Stimulated activated CD4-positive, alpha-beta T cell treated with anti-CD3 and anti-CD28 coated beads, TNF-alpha, amount 100 ng/mL, for 4 hours (primary cell): ENCODE results near the gene MRPL9.

Source experiments
- DNase-seq, 3 experiments: peaks; one replicate each; pipeline ENCODE4 v3.0.0-alpha.2; 2020; ENCODE audit warnings: low read depth in 3 of 3

MRPL9 gene

DNA sequence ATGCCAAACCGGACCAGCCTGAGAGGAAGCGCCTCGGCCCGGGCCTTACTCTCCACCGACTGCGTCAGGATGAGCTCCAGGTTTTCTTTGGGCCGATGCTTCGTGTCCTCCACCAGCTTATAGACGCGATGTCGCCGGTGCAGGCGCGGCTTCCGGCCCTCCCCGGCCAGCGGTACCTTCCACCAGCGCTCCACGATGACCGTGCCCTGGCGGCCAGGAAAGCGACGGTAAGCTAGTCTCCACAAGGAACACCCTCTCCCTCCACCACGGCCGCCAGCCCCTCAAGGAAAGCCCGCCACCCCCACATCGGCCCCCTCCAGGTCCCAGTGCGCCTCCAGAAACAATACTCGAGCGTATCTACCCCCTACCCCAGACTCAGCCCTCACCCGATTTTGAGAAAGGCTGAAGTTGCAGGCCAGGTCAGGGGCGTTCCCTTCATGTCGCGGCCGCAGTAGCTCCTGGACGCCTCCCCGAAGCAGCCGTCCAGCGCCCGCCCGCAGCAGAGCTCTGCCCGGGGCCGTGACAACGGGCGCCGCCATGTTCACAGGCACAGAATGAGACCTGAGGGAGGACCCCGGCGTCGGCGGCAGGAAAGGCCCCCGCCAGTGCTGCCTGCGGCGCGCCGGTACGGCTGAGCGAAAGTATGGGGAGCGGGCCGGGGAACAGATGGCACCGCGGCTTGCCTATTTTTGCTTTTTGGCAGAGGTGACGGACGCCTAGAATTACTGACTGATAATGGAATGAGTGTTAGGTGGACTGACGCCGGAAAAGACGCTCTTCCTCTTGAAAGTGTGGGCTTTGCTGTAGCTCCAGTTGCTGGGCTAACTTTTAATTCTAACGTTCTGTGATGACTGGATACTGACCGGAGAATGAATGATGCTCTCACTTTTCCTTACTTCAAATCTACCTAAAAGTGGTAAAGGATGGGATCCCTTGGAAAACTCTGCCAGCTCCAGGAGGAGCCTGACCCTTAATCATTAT, at the start of gene MRPL9:
TSS of gene MRPL9 (minus strand) at position 556 of the 981 bp plus-strand sequence. CDS start at position 539, 17 bp downstream.
- peak; percentile 71 to 74 (median 72) for DNase-seq

DNA sequence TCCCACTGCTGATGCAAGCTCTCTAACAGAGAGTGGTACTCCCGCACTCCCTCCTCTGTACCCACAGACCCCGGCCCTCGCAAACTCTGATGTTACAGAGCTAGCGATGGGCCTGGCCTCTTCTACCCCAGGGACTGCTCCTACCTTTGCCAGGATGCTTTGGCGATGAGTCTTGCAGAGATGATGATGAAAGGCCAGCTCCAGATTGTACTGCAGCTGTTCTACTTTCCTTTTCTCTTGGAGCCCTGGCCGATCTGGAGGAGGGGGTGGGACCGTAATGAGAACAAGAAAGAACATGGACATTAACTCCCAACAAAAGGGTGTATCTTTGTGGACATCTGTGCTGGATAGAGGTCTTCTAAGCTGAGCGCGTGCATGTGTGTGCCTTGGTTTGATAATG, 47.9 kb upstream of the MRPL9 start:
- DNase-seq, result no peak

- no peak for DNase-seq
Measured at GRCh38 chr1:151809985-151810556, 46.8 kb upstream of the MRPL9 start.

DNA sequence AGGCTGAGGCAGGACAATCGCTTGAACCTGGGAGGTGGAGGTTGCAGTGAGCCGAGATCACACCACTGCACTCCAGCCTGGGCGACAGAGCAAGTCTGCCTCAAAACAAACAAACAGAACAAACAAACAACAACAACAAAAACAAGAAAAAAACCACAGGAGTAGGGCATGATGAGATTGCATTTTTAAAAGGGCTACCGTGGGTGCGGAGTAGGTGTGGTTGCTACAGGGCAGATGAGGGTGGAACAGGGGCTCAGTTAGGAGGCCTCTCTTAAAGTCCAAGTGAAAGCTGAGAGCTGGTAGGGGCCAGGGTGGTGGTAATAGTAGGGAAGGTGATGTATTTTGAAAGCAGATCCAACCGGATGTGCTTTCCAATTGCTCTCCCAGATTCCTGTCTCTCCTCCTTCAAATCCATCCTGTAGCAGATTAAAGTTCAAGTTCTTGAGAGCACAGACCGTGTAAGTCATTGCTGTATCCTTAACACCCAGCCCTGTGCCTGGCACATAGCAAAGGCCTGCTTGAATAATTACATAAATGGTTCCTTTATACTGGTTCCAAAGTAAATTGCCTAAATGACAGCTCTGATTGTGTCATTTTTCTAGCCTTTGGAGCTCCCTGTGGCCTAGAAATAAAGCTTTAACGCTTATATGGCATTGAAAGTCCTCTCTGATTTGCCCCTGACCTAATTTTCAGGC, 46.1 kb upstream of the MRPL9 start:
- DNase-seq, result no peak

DNA sequence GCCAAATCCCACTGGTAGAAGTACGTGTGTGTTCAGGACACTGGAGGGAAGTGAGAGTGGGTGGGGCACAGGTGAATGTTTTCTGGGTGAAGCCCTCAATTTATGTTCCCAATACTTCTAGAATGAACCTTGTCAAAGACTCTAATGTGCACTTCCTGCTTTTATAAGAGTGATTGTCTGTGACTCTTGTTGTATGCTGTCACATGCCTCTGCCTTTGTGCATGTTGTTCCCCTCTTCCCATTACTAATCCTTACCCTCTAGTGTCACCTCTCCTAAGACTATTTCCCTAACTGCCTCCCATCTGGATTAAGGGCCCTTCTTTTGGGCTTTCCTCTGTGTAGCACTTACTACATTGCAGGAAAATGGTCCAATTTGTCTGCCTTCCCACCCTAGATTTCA, 44.5 kb upstream of the MRPL9 start:
- no peak for DNase-seq

DNA sequence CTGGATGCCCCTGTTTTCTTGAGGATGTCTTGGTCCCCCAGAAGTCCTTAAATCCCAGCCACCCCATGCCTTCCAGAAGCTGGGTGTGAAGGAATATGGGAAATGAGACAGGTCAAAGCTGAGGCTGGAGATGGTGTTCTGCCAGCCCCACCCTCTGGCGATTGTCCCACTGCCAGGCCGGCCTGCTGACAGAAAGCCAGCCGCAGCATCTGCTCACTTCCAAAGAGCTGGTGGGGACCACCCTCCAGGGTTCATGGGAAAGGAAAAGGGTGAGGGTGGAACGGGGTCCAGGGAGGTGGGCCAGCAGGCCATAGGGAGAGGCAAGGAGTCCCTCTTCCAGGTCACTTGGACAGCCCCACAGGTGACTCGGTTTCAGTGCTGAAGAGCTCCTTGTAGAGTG, 43.8 kb upstream of the MRPL9 start:
- DNase-seq, result no peak

- DNase-seq, result no peak
Measured at GRCh38 chr1:151806170-151806569, 42.9 kb upstream of the MRPL9 start.

GRCh38 chr1:151805066-151805820, 41.9 kb upstream of the MRPL9 start, which contains the start of gene LINGO4:
Gene LINGO4, minus strand, starts transcription at chr1:151805419. Its CDS starts 2,715 bp downstream, at chr1:151802704.
- no peak for DNase-seq

DNA sequence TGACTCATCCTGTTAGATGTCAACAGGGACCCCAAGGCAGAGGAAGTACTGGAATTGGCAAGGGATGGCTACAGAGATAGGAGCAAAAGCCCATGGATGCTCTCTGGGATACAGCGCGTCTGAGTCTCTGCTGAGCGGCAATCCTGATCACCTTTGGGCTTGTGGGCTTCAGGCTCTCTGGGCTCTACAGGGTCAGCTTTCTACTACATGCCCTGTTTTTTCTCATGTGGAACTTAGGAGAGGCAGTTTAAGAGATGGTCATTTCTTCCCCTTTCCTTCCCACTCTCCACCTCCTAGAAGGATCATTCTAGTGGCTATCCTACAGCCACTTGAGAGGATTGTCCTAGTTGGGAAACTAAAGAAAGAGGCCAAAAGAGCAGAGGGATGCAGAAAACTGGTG, 40.6 kb upstream of the MRPL9 start:
- no peak for DNase-seq

GRCh38 chr1:151803164-151803563, 39.9 kb upstream of the MRPL9 start:
- no peak for DNase-seq

DNA sequence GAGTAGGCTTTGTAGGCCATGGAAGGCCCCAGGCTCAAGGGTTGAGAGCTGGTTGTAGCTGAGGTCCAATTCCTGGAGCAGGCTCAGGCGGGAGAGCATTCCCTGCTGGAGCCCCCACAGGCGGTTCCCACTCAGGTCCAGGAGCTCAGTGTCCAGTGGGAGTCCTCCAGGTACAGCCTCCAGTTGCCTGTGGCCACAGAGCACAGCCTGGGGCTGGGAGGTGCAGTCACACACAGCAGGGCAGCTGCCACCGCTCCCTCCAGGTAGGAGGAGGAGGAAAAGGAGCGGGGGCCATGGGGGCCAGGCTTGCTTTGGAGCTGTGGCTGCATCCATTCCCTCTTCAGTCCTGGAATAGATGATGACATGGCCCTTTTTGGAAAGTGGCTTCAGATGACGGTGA, 39.1 kb upstream of the MRPL9 start:
- DNase-seq, result no peak

DNA sequence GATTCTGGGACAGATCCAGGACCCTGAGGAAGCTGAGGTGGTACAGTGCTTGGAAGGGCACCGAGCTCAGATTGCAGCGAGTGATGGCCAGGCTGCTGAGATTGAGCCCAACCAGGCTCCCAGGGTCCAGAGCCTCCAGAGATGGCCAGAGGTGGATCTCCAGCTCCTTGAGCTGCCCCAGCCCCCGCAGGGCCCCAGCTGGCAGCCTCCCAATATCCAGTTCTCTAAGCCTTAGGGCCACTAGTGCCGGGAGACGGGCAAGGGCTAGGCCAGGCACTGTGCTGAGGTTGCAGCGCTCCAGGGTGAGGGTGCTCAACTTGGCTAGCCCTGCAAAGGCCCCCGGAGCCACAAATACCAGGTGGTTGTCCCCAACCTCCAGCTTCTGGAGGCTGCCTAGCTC, 38.5 kb upstream of the MRPL9 start:
- no peak for DNase-seq

- DNase-seq, result no peak
Measured at GRCh38 chr1:151801310-151801820, 38.1 kb upstream of the MRPL9 start.

GRCh38 chr1:151800830-151801229, 37.5 kb upstream of the MRPL9 start:
- DNase-seq, result no peak

- no peak for DNase-seq
Measured at GRCh38 chr1:151799179-151800022, 36.1 kb upstream of the MRPL9 start.

DNA sequence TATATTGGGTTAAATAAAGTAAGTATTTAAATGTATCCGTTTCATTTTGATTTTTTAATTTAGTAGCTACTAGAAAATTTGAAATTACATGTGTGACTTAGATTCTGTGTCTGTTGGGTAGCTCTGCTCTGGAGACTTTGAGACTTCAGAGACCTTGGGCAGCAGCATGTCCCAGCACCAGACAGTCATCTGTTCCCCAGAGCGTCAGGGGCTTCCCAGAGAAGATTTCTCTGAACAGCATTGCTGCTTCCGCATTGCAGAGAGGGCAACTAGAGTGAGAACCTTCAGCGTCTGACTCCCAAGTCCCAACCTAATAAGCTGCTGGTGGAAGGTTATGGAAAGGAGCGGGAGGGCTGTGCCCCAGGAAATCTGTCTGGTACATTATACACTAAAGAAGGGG, 35.3 kb upstream of the MRPL9 start:
- no peak for DNase-seq

GRCh38 chr1:151790940-151791651, 27.8 kb upstream of the MRPL9 start:
- no peak for DNase-seq

DNA sequence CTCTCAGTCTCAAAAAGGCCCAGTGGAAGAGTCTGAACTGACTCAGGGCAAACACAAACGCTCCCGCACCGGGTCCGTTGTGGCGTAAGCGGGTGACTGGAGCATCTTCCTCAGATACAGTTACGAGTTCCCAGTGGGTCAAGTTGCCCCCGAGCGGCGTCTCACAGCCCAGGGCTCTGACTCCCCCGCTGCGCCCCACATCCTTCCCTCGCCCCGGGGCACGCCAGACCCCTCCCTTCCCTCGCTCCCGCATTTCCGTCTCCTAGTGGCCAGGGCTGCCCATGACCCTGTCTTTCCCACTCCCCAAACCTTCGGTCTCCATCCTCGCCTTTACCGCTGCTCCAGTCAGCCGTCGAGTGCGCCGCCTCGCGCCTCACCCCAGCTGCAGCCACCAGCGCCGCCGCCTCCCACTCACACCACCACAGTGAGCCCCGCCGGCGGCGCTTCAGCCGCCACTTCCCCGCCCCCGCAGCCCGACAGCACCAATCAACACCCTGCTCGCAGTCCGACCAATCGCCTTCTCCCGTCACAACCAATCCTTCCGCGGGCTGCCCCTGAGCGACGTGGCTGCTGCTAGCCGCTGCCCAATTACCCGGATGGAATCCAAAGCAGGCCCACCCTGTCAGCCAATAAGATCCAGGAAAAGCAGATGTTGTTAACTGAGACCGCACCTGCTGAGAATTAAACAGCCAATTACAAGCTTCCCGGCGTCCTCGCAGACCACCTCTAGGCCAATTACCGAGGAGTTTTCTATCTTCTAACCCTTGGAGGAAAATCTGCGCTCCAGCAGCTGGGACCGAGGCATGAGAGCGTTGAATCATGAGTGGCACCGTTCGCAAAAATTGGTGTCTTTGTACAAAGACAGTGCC, 27.0 kb upstream of the MRPL9 start, which contains the start of gene TDRKH:
TSS of gene TDRKH (minus strand) at position 430 of the 869 bp plus-strand sequence. CDS start 7,478 bp downstream, outside the sequence.
- peak; percentile 96 to 99 (median 97) for DNase-seq

GRCh38 chr1:151787689-151788088, 24.4 kb upstream of the MRPL9 start:
- no peak for DNase-seq
